ENCODE data around the gene CFAP74.
A peak's percentile ranks its signal among the peaks of the same experiment; 100 is the strongest.

Gene CFAP74

GRCh38 chr1:1926886-1927660 lies 76.5 kb downstream of the CFAP74 start:
- no peak for DNase-seq

- no peak for DNase-seq
Measured at GRCh38 chr1:1926346-1926811, 77.2 kb downstream of the CFAP74 start.

GRCh38 chr1:1925437-1926345 lies 77.9 kb downstream of the CFAP74 start:
- DNase-seq, result no peak

- DNase-seq, result no peak
Measured at GRCh38 chr1:1924849-1925248, 78.7 kb downstream of the CFAP74 start.

- DNase-seq, result no peak
Measured at GRCh38 chr1:1924386-1924785, 79.2 kb downstream of the CFAP74 start.

- no peak for DNase-seq
Measured at GRCh38 chr1:1922956-1923833, 80.4 kb downstream of the CFAP74 start.

- no peak for DNase-seq
Measured at GRCh38 chr1:1922702-1922955, 81.0 kb downstream of the CFAP74 start.

- no peak for DNase-seq
Measured at GRCh38 chr1:1921901-1922701, 81.5 kb downstream of the CFAP74 start.

GRCh38 chr1:1921459-1921862 lies 82.1 kb downstream of the CFAP74 start:
- no peak for DNase-seq

GRCh38 chr1:1920608-1921458 lies 82.8 kb downstream of the CFAP74 start:
- no peak for DNase-seq

GRCh38 chr1:1920057-1920607 lies 83.5 kb downstream of the CFAP74 start:
- no peak for DNase-seq

GRCh38 chr1:1919304-1920056 lies 84.1 kb downstream of the CFAP74 start:
- peak; percentile 73 to 88 for DNase-seq

GRCh38 chr1:1918901-1919303 lies 84.7 kb downstream of the CFAP74 start, which contains the start of gene TMEM52:
TMEM52 (minus strand) TSS chr1:1919279; CDS start chr1:1919265, 14 bp downstream.
- DNase-seq, result no peak

GRCh38 chr1:1917995-1918900 lies 85.3 kb downstream of the CFAP74 start:
- no peak for DNase-seq

- no peak for DNase-seq
Measured at GRCh38 chr1:1917304-1917976, 86.1 kb downstream of the CFAP74 start.

- DNase-seq, result no peak
Measured at GRCh38 chr1:1916851-1917251, 86.7 kb downstream of the CFAP74 start.

GRCh38 chr1:1915911-1916840 lies 87.4 kb downstream of the CFAP74 start:
- DNase-seq, result no peak
